ENCODE data around the gene PGF. TPM values are rescaled to one million over a fixed set of nuclear protein-coding genes. Genes with fewer than 3 reads are reported as not detected.

The PGF gene
- total RNA-seq, 5 donors from 2014 or later (not counting 1 experiment from before 2014, with no cell fraction given) = 0.09 to 0.29 TPM; not detected in 3

- H3K27me3 ChIP-seq (replicated peaks in 1 of 2; ENCODE audit: control insufficient read depth in 2 of 2, extremely low read depth in 1 of 2, insufficient read depth in 2 of 2, low read length in 1 of 2) = peaks cover 0 to 63% of the 10 kb centered on the region in 2 experiments
- no peak for ATAC-seq (replicated peaks in 1 of 4)
- Mint-ChIP-seq H3K27me3 (peaks cover 11 to 12% of the 10 kb centered on the region in 2 donors), H3K4me3 (no peak overlapping the region), H3K9me3 (no peaks in the 10 kb centered on the region), H3K27ac (no peak overlapping the region), H3K36me3 (no peaks in the 10 kb centered on the region), H3K4me1 (peaks cover 6 to 9% (median 9%) of the 10 kb centered on the region in 3 donors)
- no peak for DNase-seq
- no peaks in the 10 kb centered on the region for H3K36me3 ChIP-seq (ENCODE audit: control insufficient read depth in 2 of 2, extremely low read depth in 1 of 2, insufficient read depth in 1 of 2, low read length in 1 of 2)
- no peak overlapping the region for H3K27ac ChIP-seq (ENCODE audit: low read length)
- ChIA-PET POLR2A (no interaction called here), CTCF (no interaction called here)
- peaks cover 0 to 19% of the 10 kb centered on the region in 2 experiments for H3K4me1 ChIP-seq (ENCODE audit: control insufficient read depth in 1 of 2, extremely low read depth in 1 of 2, insufficient read depth in 2 of 2, low read length in 2 of 2)
- no peak overlapping the region for H3K4me3 ChIP-seq (ENCODE audit: control insufficient read depth in 1 of 2, extremely low read depth in 1 of 2, low read length in 1 of 2)
- WGBS (ENCODE audit: insufficient coverage) = 75% methylated on average over 3 of the region's 9 CpGs
- H3K9me3 ChIP-seq = no peaks in the 10 kb centered on the region
Measured at GRCh38 chr14:74950795-74951442, 4.5 kb downstream of the PGF start.

- no peak overlapping the region for H3K4me3 ChIP-seq (ENCODE audit: control insufficient read depth in 1 of 2, extremely low read depth in 1 of 2, low read length in 1 of 2)
- H3K36me3 ChIP-seq (ENCODE audit: control insufficient read depth in 2 of 2, extremely low read depth in 1 of 2, insufficient read depth in 1 of 2, low read length in 1 of 2) = no peaks in the 10 kb centered on the region
- no peak overlapping the region for H3K4me3 Mint-ChIP-seq
- 77% methylated on average over 14 of the region's 17 CpGs for WGBS (ENCODE audit: insufficient coverage)
- ATAC-seq (replicated peaks in 1 of 4) = no peak
- no peak overlapping the region for H3K27ac Mint-ChIP-seq
- H3K36me3 Mint-ChIP-seq = no peaks in the 10 kb centered on the region
- peaks cover 0 to 58% of the 10 kb centered on the region in 2 experiments for H3K27me3 ChIP-seq (replicated peaks in 1 of 2; ENCODE audit: control insufficient read depth in 2 of 2, extremely low read depth in 1 of 2, insufficient read depth in 2 of 2, low read length in 1 of 2)
- no peaks in the 10 kb centered on the region for H3K9me3 ChIP-seq
- H3K27ac ChIP-seq (ENCODE audit: low read length) = no peak overlapping the region
- no peaks in the 10 kb centered on the region for H3K9me3 Mint-ChIP-seq
- peaks cover 7 to 9% (median 8%) of the 10 kb centered on the region in 3 donors for H3K4me1 Mint-ChIP-seq
- no peak for DNase-seq
- POLR2A ChIA-PET = no interaction called here
- CTCF ChIA-PET = interaction anchor here (0.6 to 2.2 kb wide), 2 partner anchors 9 to 139 kb away, joined by 3 to 5 read pairs; no protein-coding TSS in a partner anchor
- H3K4me1 ChIP-seq (ENCODE audit: control insufficient read depth in 1 of 2, extremely low read depth in 1 of 2, insufficient read depth in 2 of 2, low read length in 2 of 2) = peaks cover 0 to 18% of the 10 kb centered on the region in 2 experiments
- H3K27me3 Mint-ChIP-seq = peaks cover 11 to 12% of the 10 kb centered on the region in 2 donors
Measured at GRCh38 chr14:74949859-74950573, 5.4 kb downstream of the PGF start.

- Mint-ChIP-seq H3K4me3 (no peak overlapping the region), H3K4me1 (peaks cover 7 to 9% (median 8%) of the 10 kb centered on the region in 3 donors), H3K9me3 (no peaks in the 10 kb centered on the region), H3K36me3 (no peaks in the 10 kb centered on the region), H3K27ac (no peak overlapping the region), H3K27me3 (peaks cover 11 to 12% of the 10 kb centered on the region in 2 donors)
- Histone ChIP-seq H3K4me3 (ENCODE audit: control insufficient read depth in 1 of 2, extremely low read depth in 1 of 2, low read length in 1 of 2) (no peak overlapping the region), H3K27ac (ENCODE audit: low read length) (no peak overlapping the region), H3K4me1 (ENCODE audit: control insufficient read depth in 1 of 2, extremely low read depth in 1 of 2, insufficient read depth in 2 of 2, low read length in 2 of 2) (peaks cover 0 to 11% of the 10 kb centered on the region in 2 experiments), H3K9me3 (no peaks in the 10 kb centered on the region), H3K27me3 (replicated peaks in 1 of 2; ENCODE audit: control insufficient read depth in 2 of 2, extremely low read depth in 1 of 2, insufficient read depth in 2 of 2, low read length in 1 of 2) (peaks cover 0 to 49% of the 10 kb centered on the region in 2 experiments), H3K36me3 (ENCODE audit: control insufficient read depth in 2 of 2, extremely low read depth in 1 of 2, insufficient read depth in 1 of 2, low read length in 1 of 2) (no peaks in the 10 kb centered on the region)
- no peak for DNase-seq
- ChIA-PET POLR2A (interaction anchor here in 1 of 2 donors (0.5 kb wide), 1 partner anchor 144 kb away, joined by 3 read pairs; no protein-coding TSS in a partner anchor), CTCF (interaction anchor here (0.6 to 2.2 kb wide), 2 partner anchors 8 to 139 kb away, joined by 3 to 5 read pairs; no protein-coding TSS in a partner anchor)
- ATAC-seq (replicated peaks in 1 of 4) = no peak
- 89% methylated on average over 15 of the region's 16 CpGs for WGBS (ENCODE audit: insufficient coverage)
Measured at GRCh38 chr14:74949191-74949601, 6.2 kb downstream of the PGF start.

GRCh38 chr14:74948228-74949175 is 6.9 kb downstream of the PGF start:
- no peaks in the 10 kb centered on the region for H3K9me3 Mint-ChIP-seq
- no peak for ATAC-seq (replicated peaks in 1 of 4)
- POLR2A ChIA-PET = interaction anchor here in 1 of 2 donors (0.5 to 0.6 kb wide), 2 partner anchors 145 to 330 kb away, joined by 3 read pairs; partner anchors contain the start of gene FOS
- CTCF ChIA-PET = interaction anchor here in 1 of 2 donors (1.4 to 2.2 kb wide), 2 partner anchors 27 to 140 kb away, joined by 5 to 6 read pairs; no protein-coding TSS in a partner anchor
- H3K27me3 Mint-ChIP-seq = peaks cover 8 to 10% of the 10 kb centered on the region in 2 donors
- no peak overlapping the region for H3K27ac Mint-ChIP-seq
- no peak for DNase-seq
- H3K36me3 Mint-ChIP-seq = no peaks in the 10 kb centered on the region
- H3K4me1 Mint-ChIP-seq = peaks cover 7 to 10% (median 9%) of the 10 kb centered on the region in 3 donors
- Histone ChIP-seq H3K4me3 (ENCODE audit: control insufficient read depth in 1 of 2, extremely low read depth in 1 of 2, low read length in 1 of 2) (no peak overlapping the region), H3K4me1 (ENCODE audit: control insufficient read depth in 1 of 2, extremely low read depth in 1 of 2, insufficient read depth in 2 of 2, low read length in 2 of 2) (peaks cover 0 to 11% of the 10 kb centered on the region in 2 experiments), H3K9me3 (no peaks in the 10 kb centered on the region), H3K36me3 (ENCODE audit: control insufficient read depth in 2 of 2, extremely low read depth in 1 of 2, insufficient read depth in 1 of 2, low read length in 1 of 2) (no peaks in the 10 kb centered on the region), H3K27me3 (replicated peaks in 1 of 2; ENCODE audit: control insufficient read depth in 2 of 2, extremely low read depth in 1 of 2, insufficient read depth in 2 of 2, low read length in 1 of 2) (peaks cover 0 to 42% of the 10 kb centered on the region in 2 experiments), H3K27ac (ENCODE audit: low read length) (no peak overlapping the region)
- 90% methylated on average over 8 of the region's 23 CpGs for WGBS (ENCODE audit: insufficient coverage)
- H3K4me3 Mint-ChIP-seq = no peak overlapping the region

GRCh38 chr14:74947353-74948227 is 7.8 kb downstream of the PGF start:
- H3K27ac ChIP-seq (ENCODE audit: low read length) = no peak overlapping the region
- Mint-ChIP-seq H3K4me3 (no peak overlapping the region), H3K4me1 (peaks cover 15 to 18% (median 18%) of the 10 kb centered on the region in 3 donors), H3K9me3 (no peaks in the 10 kb centered on the region), H3K36me3 (no peaks in the 10 kb centered on the region), H3K27ac (no peak overlapping the region), H3K27me3 (peaks cover 3 to 6% of the 10 kb centered on the region in 2 donors)
- DNase-seq = no peak
- ChIA-PET POLR2A (no interaction called here), CTCF (interaction anchor here in 1 of 2 donors (1.4 to 2.2 kb wide), 2 partner anchors 26 to 141 kb away, joined by 5 to 6 read pairs; no protein-coding TSS in a partner anchor)
- no peak overlapping the region for H3K4me3 ChIP-seq (ENCODE audit: control insufficient read depth in 1 of 2, extremely low read depth in 1 of 2, low read length in 1 of 2)
- H3K27me3 ChIP-seq (replicated peaks in 1 of 2; ENCODE audit: control insufficient read depth in 2 of 2, extremely low read depth in 1 of 2, insufficient read depth in 2 of 2, low read length in 1 of 2) = peaks cover 0 to 33% of the 10 kb centered on the region in 2 experiments
- WGBS (ENCODE audit: insufficient coverage) = 72% methylated on average over 5 of the region's 13 CpGs
- no peak for ATAC-seq (replicated peaks in 1 of 4)
- peaks cover under 1 to 16% of the 10 kb centered on the region in 2 experiments for H3K4me1 ChIP-seq (ENCODE audit: control insufficient read depth in 1 of 2, extremely low read depth in 1 of 2, insufficient read depth in 2 of 2, low read length in 2 of 2)
- H3K9me3 ChIP-seq = no peaks in the 10 kb centered on the region
- H3K36me3 ChIP-seq (ENCODE audit: control insufficient read depth in 2 of 2, extremely low read depth in 1 of 2, insufficient read depth in 1 of 2, low read length in 1 of 2) = no peaks in the 10 kb centered on the region

All from T-cell (primary cell).